Stimulated activated CD4-positive, alpha-beta T cell treated with anti-CD3 and anti-CD28 coated beads, Interleukin-15, amount 100 ng/mL, for 1 hour (primary cell): ENCODE measurements around the gene FRG1.
"Not testable (repeated sequence)": the region's sequence is repeated elsewhere in the genome, so short reads cannot be mapped to it uniquely, and the experiment has no call there.

ENCODE experiments used
- DNase-seq, 2 donors: peaks; one replicate each; pipeline ENCODE4 v3.0.0-alpha.2; 2020; ENCODE audit warnings: low read depth in 1 of 2, low spot score in 1 of 2

FRG1 gene

DNA sequence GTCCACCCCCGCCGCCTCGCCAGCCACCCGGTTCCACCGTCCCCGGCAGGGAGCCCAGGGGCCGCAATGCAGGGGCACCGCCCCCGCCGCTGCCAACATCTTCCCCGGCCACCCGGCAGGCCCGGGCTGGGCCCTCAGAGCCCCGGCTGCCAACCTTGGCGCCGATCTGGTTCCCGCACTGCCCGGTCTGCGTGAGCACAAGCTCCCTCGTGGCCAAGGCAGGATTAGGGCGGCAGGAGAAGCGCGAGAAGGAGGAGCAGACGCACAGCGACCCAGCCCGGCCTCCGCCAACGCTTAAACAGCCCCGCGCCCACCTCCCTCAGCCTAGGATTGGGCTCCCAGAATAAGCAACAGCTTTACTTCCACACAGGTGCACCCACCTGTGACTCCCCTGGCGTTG, 44.0 kb downstream of the FRG1 start:
- not testable (repeated sequence) for DNase-seq

DNA sequence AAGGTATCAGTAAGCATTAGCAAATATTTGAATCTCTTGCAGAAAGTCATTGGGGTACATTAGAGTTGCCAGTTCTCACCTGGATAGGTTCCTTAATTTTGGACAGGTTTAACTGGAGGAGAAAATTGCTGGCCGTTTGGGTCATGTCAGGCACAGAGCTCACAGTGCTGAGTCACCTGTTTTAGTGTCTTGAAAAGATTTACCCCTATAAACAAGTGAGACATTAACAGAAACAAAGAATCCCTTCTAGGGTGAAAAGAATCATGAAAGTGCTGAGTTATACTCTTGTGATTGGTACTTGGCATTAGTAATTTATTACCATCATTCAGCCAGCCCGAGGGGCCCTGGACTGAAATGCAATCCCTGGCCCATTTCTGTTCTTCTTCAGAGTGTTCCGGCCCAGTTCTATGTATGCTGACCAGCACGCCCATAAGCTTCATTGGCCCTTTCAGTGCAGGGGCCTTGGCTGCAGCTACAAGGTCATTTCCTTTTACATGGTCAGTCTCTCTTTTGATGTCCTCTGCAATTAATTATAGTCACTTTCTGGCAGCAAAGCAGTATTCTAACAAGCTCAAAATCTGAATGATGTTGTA, 45.1 kb downstream of the FRG1 start:
- DNase-seq: not testable (repeated sequence)

DNA sequence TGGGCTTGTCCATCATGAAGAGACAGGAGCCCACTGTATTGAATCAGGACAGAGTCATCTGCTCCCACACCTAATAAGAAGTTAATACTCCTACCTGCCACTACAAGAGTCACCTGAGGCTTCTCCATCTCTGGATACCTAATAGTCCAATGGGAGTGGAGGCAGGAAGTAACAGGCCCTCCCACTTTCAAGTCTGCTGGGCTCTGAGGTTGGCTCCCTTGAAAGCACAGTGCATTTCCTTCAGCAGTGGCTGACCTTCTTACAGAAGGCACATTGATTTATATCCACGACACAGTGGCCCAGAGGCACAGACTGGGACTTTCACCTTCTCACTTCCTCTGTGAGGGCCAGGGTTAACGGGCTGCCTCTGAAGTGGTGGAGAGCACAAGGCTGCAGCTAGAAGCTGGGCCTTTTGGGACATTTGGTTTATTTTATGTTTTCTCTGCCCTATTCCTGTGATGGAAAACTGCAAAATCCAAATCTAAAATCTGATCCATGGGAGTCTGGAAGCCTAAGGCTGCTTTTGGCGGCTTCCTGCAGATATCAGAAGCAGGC, 48.3 kb downstream of the FRG1 start:
- no peak for DNase-seq

DNA sequence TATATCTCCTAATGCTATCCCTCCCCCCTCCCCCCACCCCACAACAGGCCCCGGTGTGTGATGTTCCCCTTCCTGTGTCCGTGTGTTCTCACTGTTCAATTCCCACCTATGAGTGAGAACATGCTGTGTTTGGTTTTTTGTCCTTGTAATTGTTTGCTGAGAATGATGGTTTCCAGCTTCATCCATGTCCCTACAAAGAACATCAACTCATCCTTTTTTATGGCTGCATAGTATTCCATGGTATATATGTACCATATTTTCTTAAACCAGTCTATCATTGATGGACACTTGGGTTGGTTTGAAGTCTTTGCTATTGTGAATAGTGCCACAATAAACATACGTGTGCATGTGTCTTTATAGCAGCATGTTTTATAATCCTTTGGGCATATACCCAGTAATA, 49.3 kb downstream of the FRG1 start:
- DNase-seq: not testable (repeated sequence)
